ENCODE data around the gene PRDM7.

PRDM7 gene

DNA sequence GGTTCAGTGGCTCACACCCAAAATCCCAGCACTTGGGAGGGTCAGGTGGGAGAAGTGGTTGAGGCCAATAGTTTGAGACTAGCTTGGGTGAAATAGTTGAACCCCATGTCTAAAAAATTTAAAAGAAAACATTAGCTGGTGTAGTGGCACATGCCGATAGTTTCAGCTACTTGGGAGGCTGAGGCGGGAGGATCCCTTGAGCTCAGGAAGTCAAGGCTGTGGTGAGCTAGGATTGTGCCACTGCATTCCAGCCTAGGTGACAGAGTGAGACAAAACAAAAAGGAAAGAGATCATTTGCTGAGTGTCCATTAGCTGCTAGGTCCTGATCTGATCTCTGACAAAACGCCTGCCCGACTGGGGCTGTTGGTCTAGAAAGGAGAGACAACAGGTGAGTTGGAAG lies 43.7 kb downstream of the PRDM7 start:
- Histone ChIP-seq H3K9ac (no peak overlapping the region), H3K4me1 (no peaks in the 10 kb centered on the region), H2AFZ (no peak overlapping the region), H3K4me3 (ENCODE audit: low read depth, low read length) (no peak overlapping the region), H3K9me3 (ENCODE audit: control insufficient read depth, low read length) (no peaks in the 10 kb centered on the region), H3K27me3 (ENCODE audit: control insufficient read depth, insufficient read depth, low read length) (no peaks in the 10 kb centered on the region), H3K79me2 (peaks cover 4% of the 10 kb centered on the region), H3K36me3 (ENCODE audit: control insufficient read depth, insufficient read depth, low read length) (no peaks in the 10 kb centered on the region), H3K4me2 (ENCODE audit: low read length) (no peak overlapping the region), H3K27ac (no peak overlapping the region)
- TF ChIP-seq CTCF (IDR thresholded peaks at IDR 0.05), result no peak

DNA sequence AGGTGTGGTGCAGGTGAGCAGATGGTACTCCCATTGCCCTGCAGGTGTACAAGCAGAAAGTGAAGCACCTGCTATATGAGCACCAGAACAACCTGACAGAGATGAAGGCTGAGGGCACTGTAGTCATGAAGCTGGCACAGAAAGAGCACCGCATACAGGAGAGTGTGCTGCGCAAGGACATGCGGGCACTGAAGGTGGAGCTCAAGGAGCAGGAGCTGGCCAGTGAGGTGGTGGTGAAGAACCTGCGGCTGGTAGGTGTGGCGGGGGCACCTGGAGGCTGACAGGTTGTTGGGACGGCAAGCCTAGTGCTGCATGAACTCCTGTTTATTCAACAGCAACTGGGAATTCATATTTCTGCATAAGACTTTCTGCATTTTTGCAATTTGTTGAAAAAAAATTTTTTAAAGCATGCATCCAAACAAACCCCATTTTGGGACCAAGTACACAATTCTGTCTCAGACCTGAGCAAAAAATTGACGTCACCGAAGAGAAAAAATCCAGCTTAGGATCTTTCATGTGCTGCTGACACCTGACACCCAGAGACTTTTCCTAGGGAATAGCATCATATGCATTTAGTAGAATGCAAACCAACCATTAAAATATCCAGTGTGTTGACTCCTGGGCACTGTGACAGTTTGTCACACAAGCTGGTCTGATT lies 44.3 kb downstream of the PRDM7 start:
- Histone ChIP-seq H3K4me1 (no peaks in the 10 kb centered on the region), H2AFZ (no peak overlapping the region), H3K4me2 (ENCODE audit: low read length) (no peak overlapping the region), H3K79me2 (peaks cover 4% of the 10 kb centered on the region), H3K27ac (no peak overlapping the region), H3K9me3 (ENCODE audit: control insufficient read depth, low read length) (no peaks in the 10 kb centered on the region), H3K9ac (no peak overlapping the region), H3K36me3 (ENCODE audit: control insufficient read depth, insufficient read depth, low read length) (no peaks in the 10 kb centered on the region), H3K27me3 (ENCODE audit: control insufficient read depth, insufficient read depth, low read length) (no peaks in the 10 kb centered on the region), H3K4me3 (ENCODE audit: low read depth, low read length) (no peak overlapping the region)
- no peak for TF ChIP-seq CTCF (IDR thresholded peaks at IDR 0.05)

- Histone ChIP-seq H3K27ac (no peak overlapping the region), H3K4me3 (ENCODE audit: low read depth, low read length) (no peak overlapping the region), H3K36me3 (ENCODE audit: control insufficient read depth, insufficient read depth, low read length) (no peaks in the 10 kb centered on the region), H3K4me2 (ENCODE audit: low read length) (no peak overlapping the region), H3K9me3 (ENCODE audit: control insufficient read depth, low read length) (no peaks in the 10 kb centered on the region), H3K4me1 (no peaks in the 10 kb centered on the region), H2AFZ (no peak overlapping the region), H3K9ac (no peak overlapping the region), H3K27me3 (ENCODE audit: control insufficient read depth, insufficient read depth, low read length) (no peaks in the 10 kb centered on the region), H3K79me2 (peaks cover 4% of the 10 kb centered on the region)
- no peak for TF ChIP-seq CTCF (IDR thresholded peaks at IDR 0.05)
Measured at GRCh38 chr16:90031931-90032673, 45.0 kb downstream of the PRDM7 start.

GRCh38 chr16:90031186-90031930 lies 45.8 kb downstream of the PRDM7 start:
- Histone ChIP-seq H2AFZ (no peak overlapping the region), H3K27ac (no peak overlapping the region), H3K9ac (no peak overlapping the region), H3K4me3 (ENCODE audit: low read depth, low read length) (no peak overlapping the region), H3K4me1 (no peaks in the 10 kb centered on the region), H3K36me3 (ENCODE audit: control insufficient read depth, insufficient read depth, low read length) (no peaks in the 10 kb centered on the region), H3K4me2 (ENCODE audit: low read length) (no peak overlapping the region), H3K79me2 (peaks cover 4% of the 10 kb centered on the region), H3K9me3 (ENCODE audit: control insufficient read depth, low read length) (no peaks in the 10 kb centered on the region), H3K27me3 (ENCODE audit: control insufficient read depth, insufficient read depth, low read length) (no peaks in the 10 kb centered on the region)
- TF ChIP-seq CTCF (IDR thresholded peaks at IDR 0.05), result no peak

All from parathyroid adenoma (tissue), 2 donors.